Inflammatory macrophage (primary cell): ENCODE results near the gene SDCCAG8.

Experiments
- DNase-seq, 2 donors: peaks; one replicate each; pipeline ENCODE4 v3.0.0-alpha.2; 2020 to 2022

SDCCAG8 gene

GRCh38 chr1:243286409-243287122 is 30.7 kb downstream of the SDCCAG8 start:
- DNase-seq: peak; percentile 69 to 77

DNA sequence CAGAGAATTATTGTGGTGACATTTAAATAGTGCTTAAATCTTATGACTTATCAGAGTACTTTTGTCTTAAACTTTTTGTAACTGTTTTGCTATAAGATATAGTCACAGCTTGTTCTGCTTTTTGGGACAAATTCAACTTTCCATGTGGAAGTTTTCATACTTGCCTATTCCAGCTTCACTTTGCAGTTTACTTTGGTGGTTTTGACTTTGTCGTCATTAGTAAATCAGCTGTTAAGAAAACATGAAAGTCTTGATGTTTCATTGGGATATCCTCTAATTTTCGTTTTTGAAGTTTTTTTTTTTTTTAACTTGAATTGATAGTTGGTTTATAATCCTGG is 31.3 kb downstream of the SDCCAG8 start:
- peak in 1 of 2 donors; percentile 23 for DNase-seq

DNA sequence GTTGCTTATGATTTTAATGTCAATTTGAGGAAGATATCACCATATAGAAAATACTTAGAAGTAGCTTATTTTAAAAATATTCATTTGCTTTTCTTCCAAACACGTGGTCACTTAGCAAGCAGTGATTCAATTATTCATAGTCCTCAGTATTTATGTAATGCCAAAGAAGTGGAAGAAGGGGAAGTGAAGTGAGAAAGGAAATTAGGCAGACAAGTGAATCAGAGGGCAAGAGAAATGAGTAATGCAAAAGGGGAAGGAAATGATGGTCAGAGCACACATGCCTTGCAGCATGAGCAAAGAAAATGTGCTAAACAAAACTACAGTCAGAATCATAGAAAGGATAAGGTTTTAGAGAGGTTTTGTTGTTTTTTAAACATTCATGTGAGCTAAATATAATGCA is 31.8 kb downstream of the SDCCAG8 start:
- DNase-seq: peak; percentile 85 to 95

DNA sequence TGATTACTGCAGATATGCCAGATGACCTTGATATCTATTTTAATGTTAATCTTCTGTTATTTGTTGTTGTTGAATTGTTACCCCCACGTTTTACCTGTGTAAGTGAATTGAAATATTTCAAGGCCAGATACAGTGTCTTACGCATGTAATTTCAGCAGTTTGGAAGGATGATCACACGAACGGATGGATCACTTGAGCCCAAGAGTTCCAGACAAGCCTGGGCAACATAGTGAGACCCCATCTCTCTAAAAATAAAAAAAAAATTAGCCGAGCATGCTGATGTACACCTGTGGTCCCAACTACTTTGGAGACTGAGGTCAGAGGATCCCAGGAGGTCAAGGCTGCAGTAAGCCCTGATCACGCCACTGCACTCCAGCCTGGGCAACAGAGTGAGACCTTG is 32.2 kb downstream of the SDCCAG8 start:
- no peak for DNase-seq

DNA sequence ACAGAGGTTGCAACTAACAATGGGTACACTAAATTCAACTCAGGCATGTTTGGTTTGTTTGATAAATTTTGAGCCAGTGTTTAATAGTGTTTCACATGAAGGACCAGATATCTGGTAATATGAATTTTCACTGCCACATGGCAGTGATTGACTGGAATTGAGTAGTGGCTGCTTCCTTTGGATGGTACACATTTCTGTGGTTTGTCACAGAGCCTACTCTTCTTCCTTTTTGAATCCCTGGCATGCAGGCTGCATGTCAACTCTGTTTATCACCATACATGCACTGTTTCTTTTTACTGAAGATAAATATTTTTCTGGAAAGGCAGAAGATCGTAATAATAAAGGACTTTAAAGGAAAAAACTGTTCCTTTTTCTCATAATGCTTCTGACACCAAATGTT is 35.5 kb downstream of the SDCCAG8 start:
- no peak for DNase-seq

DNA sequence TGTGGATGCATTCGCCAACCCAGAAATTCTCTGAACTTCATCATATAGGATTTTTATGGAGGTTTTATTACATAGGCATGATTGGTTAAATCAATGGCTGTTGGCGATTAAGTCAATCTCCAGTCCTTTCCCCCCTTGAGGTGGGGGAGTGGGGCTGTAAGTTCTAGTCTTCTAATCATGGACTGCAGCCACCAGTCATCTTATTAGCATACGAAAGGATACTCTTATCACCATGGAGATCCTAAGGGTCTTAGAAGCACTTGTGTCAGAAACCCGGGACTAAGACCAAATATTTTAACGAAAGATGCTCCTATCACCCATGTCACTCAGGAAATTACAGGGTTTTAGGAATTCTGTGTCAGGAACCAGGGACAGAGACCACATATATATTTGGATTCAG is 36.3 kb downstream of the SDCCAG8 start:
- no peak for DNase-seq

DNA sequence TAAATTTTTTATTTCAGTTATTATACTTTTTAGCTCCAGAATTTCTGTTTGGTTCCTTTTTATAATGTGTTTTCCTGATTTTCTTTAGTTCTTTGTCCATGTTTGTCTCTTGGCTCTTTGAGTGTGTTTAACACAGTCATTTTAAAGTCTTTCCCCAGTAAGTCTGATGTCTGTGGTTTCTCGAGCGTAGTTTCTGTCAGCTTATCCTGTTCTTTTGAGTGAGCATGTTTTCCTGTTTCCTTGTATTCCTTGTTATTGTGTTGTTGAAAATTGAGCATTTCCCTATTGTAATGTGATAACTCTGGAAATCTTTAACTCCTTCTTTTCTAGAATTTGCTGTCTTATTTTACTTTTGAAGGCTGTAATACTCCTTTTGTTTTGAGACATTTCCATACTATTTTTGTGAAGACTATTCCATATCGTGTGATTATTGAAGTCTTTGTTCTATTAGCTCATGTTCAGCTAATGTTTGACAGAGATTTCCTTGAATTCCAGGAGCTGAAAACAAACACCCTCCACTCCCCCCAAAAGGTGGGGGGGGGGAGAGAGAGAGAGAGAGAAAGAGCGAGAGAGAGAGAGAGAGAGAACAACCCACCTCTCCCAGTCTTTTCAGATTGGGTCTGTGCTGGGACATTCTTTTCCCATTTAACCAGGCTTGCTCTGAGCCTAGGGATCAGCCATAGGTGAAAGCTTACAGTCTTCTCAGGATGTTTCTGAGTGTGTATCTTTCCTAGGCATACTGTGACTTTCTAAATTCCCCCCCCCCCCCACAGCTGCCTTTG is 38.3 kb downstream of the SDCCAG8 start:
- no peak for DNase-seq

GRCh38 chr1:243294723-243295121 is 38.9 kb downstream of the SDCCAG8 start:
- DNase-seq: no peak

- no peak for DNase-seq
Observed at GRCh38 chr1:243299069-243299468, 43.2 kb downstream of the SDCCAG8 start.

GRCh38 chr1:243301059-243301458 is 45.2 kb downstream of the SDCCAG8 start:
- no peak for DNase-seq

- no peak for DNase-seq
Observed at GRCh38 chr1:243311809-243312208, 56.0 kb downstream of the SDCCAG8 start.

GRCh38 chr1:243312952-243313634 is 57.3 kb downstream of the SDCCAG8 start:
- peak; percentile 43 to 45 for DNase-seq

GRCh38 chr1:243313635-243314536 is 58.0 kb downstream of the SDCCAG8 start:
- no peak for DNase-seq

- no peak for DNase-seq
Observed at GRCh38 chr1:243315455-243315854, 59.6 kb downstream of the SDCCAG8 start.

DNA sequence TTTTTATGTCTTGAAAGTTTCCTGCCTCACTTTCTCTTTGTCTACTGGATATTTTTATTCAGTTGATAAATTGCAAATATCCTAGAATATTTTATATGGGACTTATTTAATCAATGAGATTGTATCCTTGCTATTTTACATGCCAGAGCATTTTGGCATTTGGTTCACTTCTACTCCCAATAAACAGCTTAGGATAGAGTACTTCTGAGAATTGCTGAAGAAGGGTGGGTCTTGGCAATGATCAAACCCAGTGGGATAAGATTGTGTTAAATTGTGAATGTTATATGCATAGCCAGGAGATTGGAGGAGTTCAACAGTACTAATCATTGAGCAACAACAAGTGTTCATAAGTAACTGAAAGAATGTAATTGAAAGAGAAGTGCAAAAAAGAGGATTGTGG is 60.1 kb downstream of the SDCCAG8 start:
- no peak for DNase-seq

DNA sequence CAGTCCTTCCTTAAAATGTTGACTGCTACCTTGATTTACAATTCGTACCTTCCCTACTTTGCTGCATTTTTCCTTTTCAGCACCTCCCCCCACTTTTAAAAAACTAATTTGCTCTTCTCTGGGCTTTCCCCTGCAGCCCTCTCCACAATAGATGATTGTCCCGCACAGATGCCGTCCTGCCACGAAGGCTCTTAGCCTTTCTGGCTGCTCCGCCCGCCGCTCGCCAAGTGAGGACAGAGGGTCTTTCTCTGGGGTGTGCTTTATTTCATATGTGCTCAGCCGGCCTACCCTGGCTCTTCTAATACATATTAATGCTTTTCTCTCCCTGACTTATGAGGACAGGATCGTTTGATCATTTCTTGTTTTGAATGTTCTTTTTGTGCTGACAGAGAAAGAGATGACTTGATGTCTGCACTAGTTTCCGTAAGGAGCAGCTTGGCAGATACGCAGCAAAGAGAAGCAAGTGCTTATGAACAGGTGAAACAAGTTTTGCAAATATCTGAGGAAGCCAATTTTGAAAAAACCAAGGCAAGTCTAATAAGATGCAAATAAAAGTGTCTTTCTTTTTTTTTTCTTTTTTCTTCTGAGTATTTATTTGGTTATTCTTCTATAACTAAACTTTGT is 60.6 kb downstream of the SDCCAG8 start:
- DNase-seq: no peak

- no peak for DNase-seq
Observed at GRCh38 chr1:243320224-243320623, 64.4 kb downstream of the SDCCAG8 start.

DNA sequence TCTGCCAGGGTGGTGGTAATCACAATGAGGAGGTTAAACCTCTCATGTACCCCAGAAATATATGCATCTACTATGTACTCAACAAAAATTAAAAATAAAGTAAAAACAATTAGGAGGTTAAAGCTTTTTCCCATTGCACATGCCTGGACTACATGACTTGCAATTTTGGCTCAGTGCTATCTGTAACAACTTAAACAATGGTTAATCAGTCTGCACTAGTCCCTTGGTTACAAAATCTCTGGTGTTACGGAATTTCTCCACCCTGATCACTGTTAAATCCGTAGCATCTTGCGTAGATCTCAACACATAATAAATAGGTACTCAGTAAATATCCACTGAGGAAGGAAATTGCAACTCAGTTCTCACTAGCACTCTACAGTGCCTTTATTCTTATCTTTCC is 66.5 kb downstream of the SDCCAG8 start:
- no peak for DNase-seq

DNA sequence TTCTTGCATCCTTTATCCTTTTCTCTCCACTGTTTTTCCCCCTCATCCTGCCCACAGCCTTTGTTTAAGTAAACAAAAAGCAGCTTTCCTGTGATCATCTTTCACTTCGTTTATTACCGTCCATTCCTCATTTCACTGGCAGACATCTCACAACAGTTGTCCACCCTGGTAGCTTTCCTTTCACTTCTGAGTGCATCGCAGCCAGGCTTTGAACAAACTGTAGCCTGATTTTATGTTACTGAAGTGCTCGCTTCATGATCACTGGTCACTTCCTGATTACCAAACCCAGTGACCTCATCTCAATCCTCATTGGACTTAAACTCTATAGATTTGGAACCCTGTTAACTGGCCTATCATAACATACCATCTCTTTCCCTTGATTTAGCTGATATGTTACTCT is 67.7 kb downstream of the SDCCAG8 start:
- DNase-seq: peak; percentile 33 to 46

DNA sequence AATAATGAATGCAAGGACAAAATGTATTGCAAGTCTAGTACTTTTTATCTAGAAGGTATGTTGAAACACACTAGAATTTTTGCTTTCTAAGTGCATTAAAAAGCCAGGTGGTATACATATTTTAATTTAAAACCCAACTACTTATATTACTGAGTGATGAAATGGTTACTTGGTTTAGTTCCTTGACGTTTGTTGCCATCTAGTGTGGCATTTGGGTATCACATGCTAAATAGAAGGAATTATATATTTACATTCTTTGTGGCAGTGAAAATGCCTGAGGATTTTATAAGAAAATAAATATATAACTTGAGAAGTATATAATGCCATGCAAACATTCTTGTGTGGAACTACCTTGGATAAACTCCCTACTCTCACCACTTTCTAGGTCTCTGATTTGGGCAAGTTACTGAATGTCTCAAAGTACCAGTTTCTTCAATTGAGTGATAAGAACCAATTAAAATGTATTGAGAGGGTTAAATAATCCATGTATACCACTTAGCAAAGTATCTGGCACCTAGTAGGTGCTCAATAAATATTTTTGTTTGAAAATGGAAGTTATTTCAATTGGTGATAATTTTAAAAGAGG is 69.6 kb downstream of the SDCCAG8 start:
- peak; percentile 68 to 77 for DNase-seq

DNA sequence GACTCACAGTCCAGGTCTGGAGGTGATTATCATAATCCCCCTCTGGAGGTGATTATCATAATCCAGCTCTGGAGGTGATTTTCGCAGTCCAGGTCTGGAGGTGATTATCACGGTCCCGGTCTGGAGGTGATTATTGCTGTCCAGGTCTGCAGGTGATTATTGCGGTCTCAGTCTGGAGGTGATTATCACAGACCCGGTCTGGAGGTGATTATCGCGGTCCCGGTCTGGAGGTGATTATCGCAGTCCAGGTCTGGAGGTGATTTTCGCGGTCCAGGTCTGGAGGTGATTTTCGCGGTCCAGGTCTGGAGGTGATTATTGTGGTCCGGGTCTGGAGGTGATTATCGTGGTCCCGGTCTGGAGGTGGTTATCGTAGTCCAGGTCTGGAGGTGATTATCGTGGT is 76.6 kb downstream of the SDCCAG8 start:
- DNase-seq: no peak

GRCh38 chr1:243335292-243335691 is 79.5 kb downstream of the SDCCAG8 start:
- no peak for DNase-seq
